PC-3 (cell line): Measurements from ENCODE around the gene LEPR. TPM values are rescaled to one million over a fixed set of nuclear protein-coding genes. Genes with fewer than 3 reads are reported as not detected.
A peak's percentile ranks its signal among the peaks of the same experiment; 100 is the strongest.

Experiments
- ATAC-seq: fragments of 200-7000 bp; cut with Tn5 transposase; 2 replicates; pipeline ENCODE4 v1.9.1; 2020; ENCODE audit warnings: mild to moderate bottlenecking, moderate library complexity
- BruUV-seq: library from RNA; stranded (reverse); fragments of 400-500 nt; replicated peaks from 2 replicates; lab custom pipeline; 2021; lab: Mats Ljungman, UMichigan
- CTCF ChIA-PET: fragments of 300-600 bp; sonication (Branson Sonifier 250); formaldehyde crosslinking; loops from one replicate; lab custom pipeline; 2022; ENCODE audit warnings: antibody characterized with exemption; lab: Charles Lee
- POLR2A ChIA-PET: fragments of 300-600 bp; sonication (Branson Sonifier 250); formaldehyde crosslinking; loops from one replicate; lab custom pipeline; 2022; ENCODE audit warnings: antibody characterized with exemption; ENCODE audit not compliant: unreplicated experiment; lab: Charles Lee
- DNase-seq: peaks from one replicate; pipeline ENCODE4 v3.0.0-alpha.2; 2015
- H2AFZ ChIP-seq: fragments of 300-600 bp; sonication (generic); 2 replicates; pipeline ENCODE4 v1.6.0; 2016; ENCODE audit warnings: antibody characterized with exemption, low read length
- H3F3A ChIP-seq: fragments of 300-600 bp; sonication (generic); one replicate; pipeline ENCODE4 v1.6.0; 2017; ENCODE audit warnings: antibody characterized with exemption, low read length, control low read depth, mild to moderate bottlenecking; ENCODE audit not compliant: unreplicated experiment
- H3K27ac ChIP-seq: fragments of 300-600 bp; sonication (generic); 2 replicates; pipeline ENCODE4 v1.5.1; 2016; ENCODE audit warnings: mild to moderate bottlenecking, low read length
- H3K27me3 ChIP-seq: fragments of 300-600 bp; sonication (generic); 2 replicates; pipeline ENCODE4 v1.6.1; 2016; ENCODE audit warnings: low read length, mixed read lengths
- H3K36me3 ChIP-seq: fragments of 300-600 bp; sonication (generic); 2 replicates; pipeline ENCODE4 v1.6.1; 2016; ENCODE audit warnings: low read depth, mixed run types, low read length, mixed read lengths
- H3K4me1 ChIP-seq: fragments of 300-600 bp; sonication (generic); 2 replicates; pipeline ENCODE4 v1.5.1; 2016; ENCODE audit warnings: low read length; ENCODE audit not compliant: insufficient read depth
- H3K4me2 ChIP-seq: fragments of 300-600 bp; sonication (generic); 2 replicates; pipeline ENCODE4 v1.6.0; 2016; ENCODE audit warnings: low read length
- H3K4me3 ChIP-seq: fragments of 300-600 bp; sonication (generic); 2 replicates; pipeline ENCODE4 v1.5.1; 2016; ENCODE audit warnings: mild to moderate bottlenecking, low read length, mixed read lengths
- H3K79me2 ChIP-seq: fragments of 300-600 bp; sonication (generic); 2 replicates; pipeline ENCODE4 v1.6.1; 2017; ENCODE audit warnings: low read length, mixed read lengths
- H3K9ac ChIP-seq: fragments of 300-600 bp; sonication (generic); 2 replicates; pipeline ENCODE4 v1.6.0; 2016; ENCODE audit warnings: mild to moderate bottlenecking, low read length
- H3K9me2 ChIP-seq: fragments of 300-600 bp; sonication (generic); replicated peaks from 2 replicates; pipeline ENCODE4 v1.6.1; 2016; ENCODE audit warnings: mixed run types, low read length, mixed read lengths
- H3K9me3 ChIP-seq: fragments of 300-600 bp; sonication (generic); 2 replicates; pipeline ENCODE4 v1.6.1; 2016; ENCODE audit warnings: low read length, mixed read lengths
- H4K20me1 ChIP-seq: fragments of 300-600 bp; sonication (generic); 2 replicates; pipeline ENCODE4 v1.6.1; 2016; ENCODE audit warnings: low read length, mixed read lengths
- EZH2 ChIP-seq: fragments of 300-600 bp; sonication (generic); IDR thresholded peaks from one replicate; pipeline ENCODE4 v1.6.1; 2017; ENCODE audit warnings: antibody characterized with exemption, mild to moderate bottlenecking, low read length; ENCODE audit not compliant: unreplicated experiment
- EZH2phosphoT487 ChIP-seq: fragments of 300-600 bp; sonication (generic); IDR thresholded peaks from 2 replicates; pipeline ENCODE4 v1.6.1; 2018; ENCODE audit warnings: mild to moderate bottlenecking, antibody characterized with exemption, low read length, borderline replicate concordance
- intact Hi-C: fragments of 100-400 bp; cut with micrococcal nuclease; formaldehyde crosslinking; loops from 2 replicates; pipeline ENCODE4 v1.9.0; 2023
- total RNA-seq: library from RNA; depleted of rRNA; stranded (reverse); fragments of >200 nt; gene quantifications from 2 replicates; pipeline ENCODE4 v1.2.3, GENCODE V29; 2014
- TF ChIP-seq, protein P1 (sequence below): fragments of 300-600 bp; sonication (generic); conservative IDR thresholded peaks from 2 replicates; pipeline ENCODE4 v1.5.1; 2017; ENCODE audit warnings: antibody characterized with exemption, low read depth, mild to moderate bottlenecking, low read length

LEPR gene
- total RNA-seq, 1 experiment from 2014 or later, result not detected

DNA sequence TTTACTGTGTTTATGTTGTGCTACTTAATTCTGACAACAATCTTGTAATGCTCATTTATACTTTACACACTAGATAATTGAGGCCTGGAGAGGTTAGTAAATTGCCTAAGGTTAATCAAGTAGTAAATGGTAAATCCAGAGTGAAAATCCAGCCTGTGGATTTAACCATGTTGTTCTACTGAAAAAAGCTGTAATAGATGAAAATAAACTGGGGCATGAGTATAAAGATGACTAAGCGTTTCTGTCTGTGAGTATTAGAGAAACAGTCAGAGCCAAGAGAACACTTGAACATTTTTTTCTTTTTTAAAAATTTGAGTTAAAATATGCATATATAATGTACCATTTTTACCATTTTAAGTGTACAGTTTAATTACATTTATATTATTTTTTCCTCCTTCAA is 47.9 kb upstream of the LEPR start:
- Histone ChIP-seq H3F3A (no peaks in the 10 kb centered on the region), H3K9ac (no peak overlapping the region), H3K79me2 (no peaks in the 10 kb centered on the region), H3K4me1 (peaks cover 6% of the 10 kb centered on the region), H3K27ac (no peak overlapping the region), H4K20me1 (no peaks in the 10 kb centered on the region), H3K9me3 (no peaks in the 10 kb centered on the region), H3K36me3 (no peaks in the 10 kb centered on the region), H3K27me3 (no peaks in the 10 kb centered on the region), H3K9me2 (no peaks in the 10 kb centered on the region), H2AFZ (no peak overlapping the region), H3K4me2 (0 out of 2 replicates have a peak overlapping the region, but pooled peaks have one; percentile 4), H3K4me3 (no peak overlapping the region)
- DNase-seq, result peak; percentile 13
- BruUV-seq, result no TSS peak
- POLR2A ChIA-PET, result no interaction called here
- no peak; the same call in 1 of the 2 replicates for ATAC-seq
- TF ChIP-seq EZH2 (no peak), EZH2phosphoT487 (no peak)
- TF ChIP-seq, protein P1, sequence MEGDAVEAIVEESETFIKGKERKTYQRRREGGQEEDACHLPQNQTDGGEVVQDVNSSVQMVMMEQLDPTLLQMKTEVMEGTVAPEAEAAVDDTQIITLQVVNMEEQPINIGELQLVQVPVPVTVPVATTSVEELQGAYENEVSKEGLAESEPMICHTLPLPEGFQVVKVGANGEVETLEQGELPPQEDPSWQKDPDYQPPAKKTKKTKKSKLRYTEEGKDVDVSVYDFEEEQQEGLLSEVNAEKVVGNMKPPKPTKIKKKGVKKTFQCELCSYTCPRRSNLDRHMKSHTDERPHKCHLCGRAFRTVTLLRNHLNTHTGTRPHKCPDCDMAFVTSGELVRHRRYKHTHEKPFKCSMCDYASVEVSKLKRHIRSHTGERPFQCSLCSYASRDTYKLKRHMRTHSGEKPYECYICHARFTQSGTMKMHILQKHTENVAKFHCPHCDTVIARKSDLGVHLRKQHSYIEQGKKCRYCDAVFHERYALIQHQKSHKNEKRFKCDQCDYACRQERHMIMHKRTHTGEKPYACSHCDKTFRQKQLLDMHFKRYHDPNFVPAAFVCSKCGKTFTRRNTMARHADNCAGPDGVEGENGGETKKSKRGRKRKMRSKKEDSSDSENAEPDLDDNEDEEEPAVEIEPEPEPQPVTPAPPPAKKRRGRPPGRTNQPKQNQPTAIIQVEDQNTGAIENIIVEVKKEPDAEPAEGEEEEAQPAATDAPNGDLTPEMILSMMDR, result no peak
- CTCF ChIA-PET, result no interaction called here
- intact Hi-C loops, result no loop called here

DNA sequence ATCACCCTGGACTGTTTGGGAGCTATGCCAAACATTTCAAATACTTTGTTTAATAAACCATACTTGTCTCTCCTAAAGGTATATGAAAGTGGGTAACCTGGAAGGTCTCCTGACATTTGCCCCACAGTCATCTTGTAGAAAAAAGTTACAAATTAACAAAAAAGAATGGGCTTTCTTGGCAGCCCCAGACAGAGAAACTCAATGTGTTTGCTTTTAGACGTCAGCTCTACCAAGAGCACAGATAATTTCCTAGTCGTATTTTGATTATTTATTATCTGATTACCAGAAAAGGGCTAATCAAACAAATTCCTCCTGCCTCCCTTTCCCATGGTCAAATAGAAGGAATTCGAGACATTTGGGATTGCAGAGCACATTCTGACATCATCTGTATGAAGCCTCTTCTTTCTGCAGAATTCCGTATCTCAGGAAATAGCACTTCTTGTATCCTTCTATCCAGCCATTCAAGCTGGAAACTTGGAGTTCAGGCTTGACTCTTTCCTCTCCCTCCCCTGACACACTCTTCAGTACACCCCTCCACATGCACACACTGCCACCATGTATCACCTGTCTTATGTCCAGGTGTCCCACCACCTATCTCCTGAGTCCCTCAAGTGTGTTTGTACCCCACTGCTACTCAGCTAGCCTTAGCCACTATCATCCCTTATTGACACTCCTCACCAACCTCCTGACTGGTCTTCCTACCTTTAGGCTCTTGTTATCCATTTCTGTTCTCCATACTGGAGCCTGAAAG is 42.8 kb upstream of the LEPR start:
- H3K27me3 ChIP-seq, result no peaks in the 10 kb centered on the region
- DNase-seq (no peak), ATAC-seq (no peak)
- H3K4me1 ChIP-seq, result peaks cover under 1% of the 10 kb centered on the region; the same call in 1 of the 2 replicates
- intact Hi-C loops, result no loop called here
- H3F3A ChIP-seq, result no peaks in the 10 kb centered on the region
- no peaks in the 10 kb centered on the region for H4K20me1 ChIP-seq
- H3K79me2 ChIP-seq, result no peaks in the 10 kb centered on the region
- no peak overlapping the region for H3K27ac ChIP-seq
- H3K4me2 ChIP-seq, result no peak overlapping the region
- no TSS peak for BruUV-seq
- no peaks in the 10 kb centered on the region for H3K9me3 ChIP-seq
- TF ChIP-seq, protein P1, result no peak
- TF ChIP-seq EZH2phosphoT487 (no peak), EZH2 (no peak)
- no peak overlapping the region for H3K9ac ChIP-seq
- H3K9me2 ChIP-seq, result no peaks in the 10 kb centered on the region
- H3K36me3 ChIP-seq, result no peaks in the 10 kb centered on the region
- no peak overlapping the region for H2AFZ ChIP-seq
- ChIA-PET POLR2A (no interaction called here), CTCF (no interaction called here)
- H3K4me3 ChIP-seq, result no peak overlapping the region
